ENCODE results near the gene USP54. TPM values are rescaled to one million over a fixed set of nuclear protein-coding genes. Genes with fewer than 3 reads are reported as not detected.

The USP54 gene
- total and polyA plus RNA-seq, 2 donors (not counting 3 experiments of a cell fraction or from before 2014, with no cell fraction given): 9.3 to 14.2 TPM

- Histone ChIP-seq H3K9me1 (replicated peaks; ENCODE audit: control insufficient read depth, extremely low read depth, insufficient read depth, low read length) (no peaks in the 10 kb centered on the region), H3K27me3 (ENCODE audit: control insufficient read depth in 2 of 2, insufficient read depth in 2 of 2, low read length in 2 of 2) (no peaks in the 10 kb centered on the region), H3K4me2 (ENCODE audit: insufficient read depth, low read length) (no peak overlapping the region), H3K36me3 (ENCODE audit: control insufficient read depth in 2 of 2, extremely low read depth in 1 of 2, insufficient read depth in 2 of 2, low read length in 2 of 2) (no peaks in the 10 kb centered on the region), H2AFZ (ENCODE audit: low read depth, low read length) (no peak overlapping the region), H3K9ac (replicated peaks; ENCODE audit: extremely low read depth, insufficient read depth, low read length) (no peak overlapping the region), H3K9me3 (replicated peaks; ENCODE audit: control insufficient read depth, insufficient read depth, low read length) (no peaks in the 10 kb centered on the region), H3K27ac (ENCODE audit: insufficient read depth, low read depth, low read length) (no peak overlapping the region), H4K20me1 (replicated peaks; ENCODE audit: control insufficient read depth, extremely low read depth, insufficient read depth, low read length) (no peaks in the 10 kb centered on the region), H3K79me2 (ENCODE audit: control insufficient read depth, insufficient read depth, low read length) (no peaks in the 10 kb centered on the region), H3K4me3 (replicated peaks in 1 of 3; ENCODE audit: insufficient read depth in 1 of 3, low read depth in 1 of 3, low read length in 3 of 3) (no peak overlapping the region), H3K4me1 (ENCODE audit: control insufficient read depth, extremely low read depth, insufficient read depth, low read length) (no peaks in the 10 kb centered on the region)
- intact Hi-C loops (cut with micrococcal nuclease) (no loop called here), dilution Hi-C loops (cut with MboI; ENCODE audit: extremely low pct_ligation_motif_present, low sequenced_read_pairs) (no loop called here)
- TF ChIP-seq MAX (IDR thresholded peaks at IDR 0.05; ENCODE audit: insufficient read depth, insufficient read length): no peak
- TF ChIP-seq CTCF (IDR thresholded peaks at IDR 0.05; ENCODE audit: extremely low read depth in 1 of 2, insufficient read depth in 1 of 2, low read depth in 1 of 2, low read length in 2 of 2): no peak
- no peak for TF ChIP-seq MYC (IDR thresholded peaks at IDR 0.05; ENCODE audit: low read depth, low read length)
- CTCF ChIA-PET: no interaction called here
- POLR2A ChIA-PET: no interaction called here
- FAIRE-seq (no peak), DNase-seq (ENCODE audit: low read depth, low spot score) (no peak)
- BruUV-seq (replicated peaks): no TSS peak
Measured at GRCh38 chr10:73556855-73557254, 34.3 kb downstream of the USP54 start.

- CTCF ChIA-PET: interaction anchor here (1.7 to 1.8 kb wide), 2 partner anchors 8 to 89 kb away, joined by 5 to 6 read pairs; no protein-coding TSS in a partner anchor
- intact Hi-C loops (cut with micrococcal nuclease) (loop anchor here (5.0 kb wide), 1 partner anchor 33 kb away; no protein-coding TSS in a partner anchor), dilution Hi-C loops (cut with MboI; ENCODE audit: extremely low pct_ligation_motif_present, low sequenced_read_pairs) (no loop called here)
- Histone ChIP-seq H3K4me2 (ENCODE audit: insufficient read depth, low read length) (no peak overlapping the region), H3K4me1 (ENCODE audit: control insufficient read depth, extremely low read depth, insufficient read depth, low read length) (no peaks in the 10 kb centered on the region), H3K9me3 (replicated peaks; ENCODE audit: control insufficient read depth, insufficient read depth, low read length) (no peaks in the 10 kb centered on the region), H2AFZ (ENCODE audit: low read depth, low read length) (no peak overlapping the region), H3K4me3 (replicated peaks in 1 of 3; ENCODE audit: insufficient read depth in 1 of 3, low read depth in 1 of 3, low read length in 3 of 3) (no peak overlapping the region), H3K9me1 (replicated peaks; ENCODE audit: control insufficient read depth, extremely low read depth, insufficient read depth, low read length) (no peaks in the 10 kb centered on the region), H3K79me2 (ENCODE audit: control insufficient read depth, insufficient read depth, low read length) (no peaks in the 10 kb centered on the region), H4K20me1 (replicated peaks; ENCODE audit: control insufficient read depth, extremely low read depth, insufficient read depth, low read length) (no peaks in the 10 kb centered on the region), H3K36me3 (ENCODE audit: control insufficient read depth in 2 of 2, extremely low read depth in 1 of 2, insufficient read depth in 2 of 2, low read length in 2 of 2) (no peaks in the 10 kb centered on the region), H3K27ac (ENCODE audit: insufficient read depth, low read depth, low read length) (no peak overlapping the region), H3K27me3 (ENCODE audit: control insufficient read depth in 2 of 2, insufficient read depth in 2 of 2, low read length in 2 of 2) (no peaks in the 10 kb centered on the region), H3K9ac (replicated peaks; ENCODE audit: extremely low read depth, insufficient read depth, low read length) (no peak overlapping the region)
- TF ChIP-seq MYC (IDR thresholded peaks at IDR 0.05; ENCODE audit: low read depth, low read length) (no peak), MAX (IDR thresholded peaks at IDR 0.05; ENCODE audit: insufficient read depth, insufficient read length) (no peak), POLR2A (IDR thresholded peaks at IDR 0.05; ENCODE audit: low read depth, low read length) (no peak), EZH2 (IDR thresholded peaks at IDR 0.05; ENCODE audit: borderline replicate concordance, low read depth, low read length, severe bottlenecking) (no peak), GATA2 (IDR thresholded peaks at IDR 0.05; ENCODE audit: insufficient read depth, insufficient read length, low read depth, low read length) (no peak), FOS (IDR thresholded peaks at IDR 0.05; ENCODE audit: borderline replicate concordance, insufficient read depth, low read length) (no peak), JUN (IDR thresholded peaks at IDR 0.05; ENCODE audit: borderline replicate concordance, insufficient read depth, insufficient read length, low read depth) (no peak), CTCF (IDR thresholded peaks at IDR 0.05; ENCODE audit: extremely low read depth in 1 of 2, insufficient read depth in 1 of 2, low read depth in 1 of 2, low read length in 2 of 2) (no peak), POLR2AphosphoS5 (IDR thresholded peaks at IDR 0.05; ENCODE audit: insufficient read depth, low read depth, low read length) (no peak)
- POLR2A ChIA-PET: no interaction called here
- FAIRE-seq (no peak), DNase-seq (ENCODE audit: low read depth, low spot score) (no peak)
- BruUV-seq (replicated peaks): no TSS peak
Measured at GRCh38 chr10:73554721-73555120, 36.4 kb downstream of the USP54 start.

Measured in endothelial cell of umbilical vein (primary cell).